Neural cell (in vitro differentiated cells): ENCODE measurements around the gene CREB3L4. TPM values are rescaled to one million over a fixed set of nuclear protein-coding genes. Genes with fewer than 3 reads are reported as not detected.

Source experiments
- H2AFZ ChIP-seq: fragments of 200-600, 300-800 bp; sonication (generic), shearing (Covaris generic); 2 replicates; pipeline ENCODE4 v1.6.0; 2014; ENCODE audit warnings: low read depth, mild to moderate bottlenecking, antibody characterized with exemption, low read length, moderate library complexity
- H3F3A ChIP-seq: fragments of 200-600 bp; shearing (Covaris generic); 2 replicates; pipeline ENCODE4 v1.6.1; 2016; ENCODE audit warnings: mild to moderate bottlenecking, moderate library complexity, mixed read lengths, antibody characterized with exemption, low read length; ENCODE audit not compliant: insufficient read depth, poor library complexity, severe bottlenecking
- H3K27ac ChIP-seq: fragments of 200-600, 300-800 bp; sonication (generic), shearing (Covaris generic); 2 replicates; pipeline ENCODE4 v1.5.1; 2014; ENCODE audit warnings: mild to moderate bottlenecking, low read length, moderate library complexity
- H3K27me3 ChIP-seq: fragments of 300-800, 200-600 bp; sonication (generic), shearing (Covaris generic); 2 replicates; pipeline ENCODE4 v1.6.0; 2014; ENCODE audit warnings: mild to moderate bottlenecking, low read depth, low read length, moderate library complexity; ENCODE audit not compliant: insufficient read depth
- H3K36me3 ChIP-seq: fragments of 300-800, 200-600 bp; sonication (generic), shearing (Covaris generic); 2 replicates; pipeline ENCODE4 v1.5.1; 2014; ENCODE audit warnings: mild to moderate bottlenecking, antibody characterized with exemption, low read length, moderate library complexity; ENCODE audit not compliant: insufficient read depth
- H3K4me2 ChIP-seq: fragments of 300-800, 200-600 bp; sonication (generic), shearing (Covaris generic); 2 replicates; pipeline ENCODE4 v1.6.0; 2014; ENCODE audit warnings: mild to moderate bottlenecking, low read length
- H3K4me3 ChIP-seq: fragments of 300-800, 200-600 bp; sonication (generic), shearing (Covaris generic); 2 replicates; pipeline ENCODE4 v1.5.1; 2014; ENCODE audit warnings: mild to moderate bottlenecking, low read length, moderate library complexity
- H3K79me2 ChIP-seq: fragments of 200-600 bp; shearing (Covaris generic); replicated peaks from 2 replicates; pipeline ENCODE4 v1.6.0; 2014; ENCODE audit warnings: mild to moderate bottlenecking, low read length, moderate library complexity; ENCODE audit not compliant: insufficient read depth
- H3K9ac ChIP-seq: fragments of 300-800, 200-600 bp; sonication (generic), shearing (Covaris generic); 2 replicates; pipeline ENCODE4 v1.6.1; 2016; ENCODE audit warnings: mild to moderate bottlenecking, low read length, mixed read lengths
- H3K9me2 ChIP-seq: fragments of 200-600 bp; shearing (Covaris generic); 2 replicates; pipeline ENCODE4 v1.6.1; 2016; ENCODE audit warnings: mild to moderate bottlenecking, low read length, mixed read lengths; ENCODE audit not compliant: insufficient read depth
- H3K9me3 ChIP-seq: fragments of 200-600, 300-800 bp; sonication (generic), shearing (Covaris generic); 2 replicates; pipeline ENCODE4 v1.6.1; 2016; ENCODE audit warnings: mild to moderate bottlenecking, mixed run types, low read length, moderate library complexity, mixed read lengths
- H4K20me1 ChIP-seq: fragments of 200-600 bp; shearing (Covaris generic); 2 replicates; pipeline ENCODE4 v1.6.1; 2016; ENCODE audit warnings: mild to moderate bottlenecking, mixed run types; ENCODE audit not compliant: insufficient read depth
- CTCF ChIP-seq: fragments of 450-650 bp; IDR thresholded peaks from 2 replicates; pipeline ENCODE4 v1.5.1; 2014; ENCODE audit warnings: antibody characterized with exemption, mild to moderate bottlenecking, moderate library complexity; ENCODE audit not compliant: poor library complexity, severe bottlenecking
- EP300 ChIP-seq: fragments of 450-650 bp; conservative IDR thresholded peaks from 2 replicates; pipeline ENCODE4 v1.6.1; 2014; ENCODE audit warnings: antibody characterized with exemption, mild to moderate bottlenecking, moderate library complexity; ENCODE audit not compliant: poor library complexity, severe bottlenecking
- EZH2 ChIP-seq: fragments of 200-600, 300-800 bp; shearing (Covaris generic), sonication (generic); IDR thresholded peaks from 2 replicates; pipeline ENCODE4 v1.6.1; 2014; ENCODE audit warnings: antibody characterized with exemption, low read length, borderline replicate concordance, mild to moderate bottlenecking; ENCODE audit not compliant: insufficient read depth, poor library complexity, severe bottlenecking
- MXI1 ChIP-seq: fragments of 450-650 bp; conservative IDR thresholded peaks from 2 replicates; pipeline ENCODE4 v1.6.1; 2014; ENCODE audit warnings: antibody characterized with exemption, mild to moderate bottlenecking; ENCODE audit not compliant: poor library complexity, severe bottlenecking
- POLR2AphosphoS5 ChIP-seq: IDR thresholded peaks from 2 replicates; pipeline ENCODE4 v1.6.1; 2012
- RAD21 ChIP-seq: fragments of 450-650 bp; conservative IDR thresholded peaks from 2 replicates; pipeline ENCODE4 v1.6.1; 2014; ENCODE audit warnings: antibody characterized with exemption, mild to moderate bottlenecking, moderate library complexity
- REST ChIP-seq: IDR thresholded peaks from 2 replicates; pipeline ENCODE4 v1.6.1; 2012; ENCODE audit warnings: borderline replicate concordance
- SMC3 ChIP-seq: fragments of 450-650 bp; conservative IDR thresholded peaks from 2 replicates; pipeline ENCODE4 v1.6.1; 2014; ENCODE audit warnings: antibody characterized with exemption, mild to moderate bottlenecking, moderate library complexity; ENCODE audit not compliant: poor library complexity
- TAF1 ChIP-seq: IDR thresholded peaks from 2 replicates; pipeline ENCODE4 v1.6.1; 2012; ENCODE audit warnings: low read depth
- polyA plus RNA-seq: library from polyadenylated mRNA; depleted of rRNA; stranded (reverse); fragments of >200 nt; gene quantifications from 2 replicates; pipeline ENCODE4 v1.2.3, GENCODE V29; 2014

The CREB3L4 gene
- polyA plus RNA-seq, 1 donor from 2014 or later, result 18.0 TPM

GRCh38 chr1:153928245-153928644 is 39.5 kb upstream of the CREB3L4 start:
- H3K27ac ChIP-seq, result no peak overlapping the region
- H3K79me2 ChIP-seq, result no peaks in the 10 kb centered on the region
- peaks cover 4% of the 10 kb centered on the region for H3F3A ChIP-seq
- H4K20me1 ChIP-seq, result no peaks in the 10 kb centered on the region
- no peaks in the 10 kb centered on the region for H3K36me3 ChIP-seq
- no peaks in the 10 kb centered on the region for H3K9me2 ChIP-seq
- no peak for TF ChIP-seq REST
- no peak for TF ChIP-seq EP300
- TF ChIP-seq MXI1, result no peak
- TF ChIP-seq POLR2AphosphoS5, result no peak
- no peak for TF ChIP-seq RAD21
- TF ChIP-seq TAF1, result no peak
- H2AFZ ChIP-seq, result no peak overlapping the region
- no peak overlapping the region for H3K4me3 ChIP-seq
- no peaks in the 10 kb centered on the region for H3K27me3 ChIP-seq
- no peak overlapping the region for H3K4me2 ChIP-seq
- no peak overlapping the region for H3K9ac ChIP-seq
- no peaks in the 10 kb centered on the region for H3K9me3 ChIP-seq

- H2AFZ ChIP-seq, result no peak overlapping the region
- no peaks in the 10 kb centered on the region for H3K27me3 ChIP-seq
- H3F3A ChIP-seq, result no peaks in the 10 kb centered on the region
- TF ChIP-seq CTCF, result no peak
- TF ChIP-seq MXI1, result no peak
- no peak for TF ChIP-seq EP300
- no peak for TF ChIP-seq RAD21
- TF ChIP-seq REST, result no peak
- no peak for TF ChIP-seq POLR2AphosphoS5
- TF ChIP-seq EZH2, result no peak
- no peak for TF ChIP-seq TAF1
- TF ChIP-seq SMC3, result no peak
- no peak overlapping the region for H3K9ac ChIP-seq
- no peaks in the 10 kb centered on the region for H3K9me2 ChIP-seq
- H3K9me3 ChIP-seq, result no peaks in the 10 kb centered on the region
- no peak overlapping the region for H3K27ac ChIP-seq
- no peaks in the 10 kb centered on the region for H3K36me3 ChIP-seq
- no peaks in the 10 kb centered on the region for H4K20me1 ChIP-seq
- no peaks in the 10 kb centered on the region for H3K79me2 ChIP-seq
- H3K4me2 ChIP-seq, result no peak overlapping the region
- no peak overlapping the region for H3K4me3 ChIP-seq
These were observed 38.8 kb upstream of the CREB3L4 start for GRCh38 chr1:153928791-153929341.
